PC-3 (cell line): ENCODE results near the gene UBALD2. TPM values are rescaled to one million over a fixed set of nuclear protein-coding genes. Genes with fewer than 3 reads are reported as not detected.

Experiments
- ATAC-seq: fragments of 200-7000 bp; cut with Tn5 transposase; 2 replicates; pipeline ENCODE4 v1.9.1; 2020; ENCODE audit warnings: mild to moderate bottlenecking, moderate library complexity
- BruUV-seq: library from RNA; stranded (reverse); fragments of 400-500 nt; replicated peaks from 2 replicates; lab custom pipeline; 2021; lab: Mats Ljungman, UMichigan
- CTCF ChIA-PET: fragments of 300-600 bp; sonication (Branson Sonifier 250); formaldehyde crosslinking; loops from one replicate; lab custom pipeline; 2022; ENCODE audit warnings: antibody characterized with exemption; lab: Charles Lee
- POLR2A ChIA-PET: fragments of 300-600 bp; sonication (Branson Sonifier 250); formaldehyde crosslinking; loops from one replicate; lab custom pipeline; 2022; ENCODE audit warnings: antibody characterized with exemption; ENCODE audit not compliant: unreplicated experiment; lab: Charles Lee
- DNase-seq: peaks from one replicate; pipeline ENCODE4 v3.0.0-alpha.2; 2015
- H2AFZ ChIP-seq: fragments of 300-600 bp; sonication (generic); 2 replicates; pipeline ENCODE4 v1.6.0; 2016; ENCODE audit warnings: antibody characterized with exemption, low read length
- H3F3A ChIP-seq: fragments of 300-600 bp; sonication (generic); one replicate; pipeline ENCODE4 v1.6.0; 2017; ENCODE audit warnings: antibody characterized with exemption, low read length, control low read depth, mild to moderate bottlenecking; ENCODE audit not compliant: unreplicated experiment
- H3K27ac ChIP-seq: fragments of 300-600 bp; sonication (generic); 2 replicates; pipeline ENCODE4 v1.5.1; 2016; ENCODE audit warnings: mild to moderate bottlenecking, low read length
- H3K27me3 ChIP-seq: fragments of 300-600 bp; sonication (generic); 2 replicates; pipeline ENCODE4 v1.6.1; 2016; ENCODE audit warnings: low read length, mixed read lengths
- H3K36me3 ChIP-seq: fragments of 300-600 bp; sonication (generic); 2 replicates; pipeline ENCODE4 v1.6.1; 2016; ENCODE audit warnings: low read depth, mixed run types, low read length, mixed read lengths
- H3K4me1 ChIP-seq: fragments of 300-600 bp; sonication (generic); 2 replicates; pipeline ENCODE4 v1.5.1; 2016; ENCODE audit warnings: low read length; ENCODE audit not compliant: insufficient read depth
- H3K4me2 ChIP-seq: fragments of 300-600 bp; sonication (generic); 2 replicates; pipeline ENCODE4 v1.6.0; 2016; ENCODE audit warnings: low read length
- H3K4me3 ChIP-seq: fragments of 300-600 bp; sonication (generic); 2 replicates; pipeline ENCODE4 v1.5.1; 2016; ENCODE audit warnings: mild to moderate bottlenecking, low read length, mixed read lengths
- H3K79me2 ChIP-seq: fragments of 300-600 bp; sonication (generic); 2 replicates; pipeline ENCODE4 v1.6.1; 2017; ENCODE audit warnings: low read length, mixed read lengths
- H3K9ac ChIP-seq: fragments of 300-600 bp; sonication (generic); 2 replicates; pipeline ENCODE4 v1.6.0; 2016; ENCODE audit warnings: mild to moderate bottlenecking, low read length
- H3K9me2 ChIP-seq: fragments of 300-600 bp; sonication (generic); replicated peaks from 2 replicates; pipeline ENCODE4 v1.6.1; 2016; ENCODE audit warnings: mixed run types, low read length, mixed read lengths
- H3K9me3 ChIP-seq: fragments of 300-600 bp; sonication (generic); 2 replicates; pipeline ENCODE4 v1.6.1; 2016; ENCODE audit warnings: low read length, mixed read lengths
- H4K20me1 ChIP-seq: fragments of 300-600 bp; sonication (generic); 2 replicates; pipeline ENCODE4 v1.6.1; 2016; ENCODE audit warnings: low read length, mixed read lengths
- CTCF ChIP-seq: fragments of 300-600 bp; sonication (generic); conservative IDR thresholded peaks from 2 replicates; pipeline ENCODE4 v1.5.1; 2017; ENCODE audit warnings: antibody characterized with exemption, low read depth, mild to moderate bottlenecking, low read length
- EZH2 ChIP-seq: fragments of 300-600 bp; sonication (generic); IDR thresholded peaks from one replicate; pipeline ENCODE4 v1.6.1; 2017; ENCODE audit warnings: antibody characterized with exemption, mild to moderate bottlenecking, low read length; ENCODE audit not compliant: unreplicated experiment
- EZH2phosphoT487 ChIP-seq: fragments of 300-600 bp; sonication (generic); IDR thresholded peaks from 2 replicates; pipeline ENCODE4 v1.6.1; 2018; ENCODE audit warnings: mild to moderate bottlenecking, antibody characterized with exemption, low read length, borderline replicate concordance
- intact Hi-C: fragments of 100-400 bp; cut with micrococcal nuclease; formaldehyde crosslinking; loops from 2 replicates; pipeline ENCODE4 v1.9.0; 2023
- total RNA-seq: library from RNA; depleted of rRNA; stranded (reverse); fragments of >200 nt; gene quantifications from 2 replicates; pipeline ENCODE4 v1.2.3, GENCODE V29; 2014

UBALD2 gene
- total RNA-seq, 1 experiment from 2014 or later: 59.5 TPM

- Histone ChIP-seq H3K27me3 (no peaks in the 10 kb centered on the region), H2AFZ (no peak overlapping the region), H3K4me3 (no peak overlapping the region), H3K4me1 (peaks cover 13% of the 10 kb centered on the region), H3K27ac (no peak overlapping the region), H4K20me1 (no peaks in the 10 kb centered on the region), H3K9me3 (no peaks in the 10 kb centered on the region), H3K4me2 (no peak overlapping the region), H3K36me3 (no peaks in the 10 kb centered on the region), H3K9ac (no peak overlapping the region), H3K9me2 (no peaks in the 10 kb centered on the region), H3K79me2 (no peaks in the 10 kb centered on the region), H3F3A (no peaks in the 10 kb centered on the region)
- TF ChIP-seq EZH2 (no peak), EZH2phosphoT487 (no peak), CTCF (no peak; the same call in 1 of the 2 replicates)
- POLR2A ChIA-PET: no interaction called here
- intact Hi-C loops: loop anchor here (1.0 to 10.0 kb wide), 3 partner anchors 32 to 375 kb away; partner anchors contain the start of gene MRPL38
- BruUV-seq: no TSS peak
- DNase-seq (no peak), ATAC-seq (no peak; the same call in 1 of the 2 replicates)
- CTCF ChIA-PET: interaction anchor here (0.5 to 2.0 kb wide), 16 partner anchors 15 to 167 kb away, joined by 3 to 15 read pairs (median 4); no protein-coding TSS in a partner anchor
These were observed 14.7 kb downstream of the UBALD2 start for GRCh38 chr17:76279742-76280287.

GRCh38 chr17:76280650-76281049 lies 15.5 kb downstream of the UBALD2 start:
- intact Hi-C loops: no loop called here

More at GRCh38 chr17:76280650-76281049, 15.5 kb downstream of the UBALD2 start:
- Histone ChIP-seq H3K4me1 (peaks cover 13% of the 10 kb centered on the region), H3K4me3 (no peak overlapping the region), H3K27ac (no peak overlapping the region), H3F3A (no peaks in the 10 kb centered on the region), H3K27me3 (no peaks in the 10 kb centered on the region), H3K79me2 (no peaks in the 10 kb centered on the region), H3K9me2 (no peaks in the 10 kb centered on the region), H3K9ac (no peak overlapping the region), H3K4me2 (no peak overlapping the region), H3K9me3 (no peaks in the 10 kb centered on the region), H3K36me3 (no peaks in the 10 kb centered on the region), H4K20me1 (no peaks in the 10 kb centered on the region), H2AFZ (no peak overlapping the region)
- no peak for ATAC-seq
- CTCF ChIA-PET: interaction anchor here (0.8 to 2.0 kb wide), 2 partner anchors 100 to 118 kb away, joined by 3 to 13 read pairs; no protein-coding TSS in a partner anchor
- TF ChIP-seq EZH2 (no peak), CTCF (no peak), EZH2phosphoT487 (no peak)
- DNase-seq: no peak
- no TSS peak for BruUV-seq
- POLR2A ChIA-PET: no interaction called here
